Upper lobe of left lung (tissue), 4 donors: ENCODE measurements around the gene IL23R.

ENCODE experiments used
- EP300 ChIP-seq, 4 donors: sonication (generic); formaldehyde crosslinking; IDR thresholded peaks; one replicate each; pipeline ENCODE4 v1.5.1; 2017; ENCODE audit warnings: antibody characterized with exemption in 4 of 4, control low read depth in 2 of 4
- POLR2A ChIP-seq, 4 donors: fragments of 450-650 bp; IDR thresholded peaks; one replicate each; pipeline ENCODE4 v1.5.1; 2016 to 2017; ENCODE audit warnings: antibody characterized with exemption in 4 of 4, mild to moderate bottlenecking in 2 of 4
- TF ChIP-seq, protein P1 (sequence below), 6 experiments: fragments of 450-650 bp in 4 of 6; fragments of 200-600 bp in 2 of 6; sonication (generic) in 2 of 6; IDR thresholded peaks; one replicate each; pipeline ENCODE4 v1.5.1; 2016 to 2019; ENCODE audit warnings: antibody characterized with exemption in 6 of 6

GRCh38 chr1:67169932-67170331, 3.7 kb downstream of the IL23R start:
- TF ChIP-seq EP300 (IDR thresholded peaks at IDR 0.05) = no peak
- TF ChIP-seq, protein P1, sequence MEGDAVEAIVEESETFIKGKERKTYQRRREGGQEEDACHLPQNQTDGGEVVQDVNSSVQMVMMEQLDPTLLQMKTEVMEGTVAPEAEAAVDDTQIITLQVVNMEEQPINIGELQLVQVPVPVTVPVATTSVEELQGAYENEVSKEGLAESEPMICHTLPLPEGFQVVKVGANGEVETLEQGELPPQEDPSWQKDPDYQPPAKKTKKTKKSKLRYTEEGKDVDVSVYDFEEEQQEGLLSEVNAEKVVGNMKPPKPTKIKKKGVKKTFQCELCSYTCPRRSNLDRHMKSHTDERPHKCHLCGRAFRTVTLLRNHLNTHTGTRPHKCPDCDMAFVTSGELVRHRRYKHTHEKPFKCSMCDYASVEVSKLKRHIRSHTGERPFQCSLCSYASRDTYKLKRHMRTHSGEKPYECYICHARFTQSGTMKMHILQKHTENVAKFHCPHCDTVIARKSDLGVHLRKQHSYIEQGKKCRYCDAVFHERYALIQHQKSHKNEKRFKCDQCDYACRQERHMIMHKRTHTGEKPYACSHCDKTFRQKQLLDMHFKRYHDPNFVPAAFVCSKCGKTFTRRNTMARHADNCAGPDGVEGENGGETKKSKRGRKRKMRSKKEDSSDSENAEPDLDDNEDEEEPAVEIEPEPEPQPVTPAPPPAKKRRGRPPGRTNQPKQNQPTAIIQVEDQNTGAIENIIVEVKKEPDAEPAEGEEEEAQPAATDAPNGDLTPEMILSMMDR (IDR thresholded peaks at IDR 0.05) = no peak
- TF ChIP-seq POLR2A (IDR thresholded peaks at IDR 0.05) = no peak
